ENCODE measurements around the gene C19orf33.

DNA sequence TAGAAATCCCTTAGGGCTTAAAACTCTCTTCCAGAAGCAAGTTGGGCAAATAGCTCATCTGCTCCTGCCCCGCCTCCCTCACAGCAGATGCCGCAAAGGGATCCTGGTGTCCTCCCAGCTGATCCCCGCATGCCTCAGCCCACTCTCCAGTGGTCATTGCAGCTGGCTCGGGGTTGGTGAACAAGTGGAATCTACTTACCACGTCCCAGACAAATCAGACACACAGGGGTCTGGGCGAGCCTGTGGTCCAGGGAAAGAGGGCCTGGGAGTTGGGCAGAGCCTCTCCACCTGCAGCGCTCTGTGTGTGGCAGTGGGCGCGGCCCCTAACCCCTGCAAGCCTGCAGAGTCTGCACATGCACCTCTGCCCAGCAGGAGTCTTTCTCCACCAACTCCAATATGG lies 10.8 kb upstream of the C19orf33 start:
- TF ChIP-seq, protein P1, sequence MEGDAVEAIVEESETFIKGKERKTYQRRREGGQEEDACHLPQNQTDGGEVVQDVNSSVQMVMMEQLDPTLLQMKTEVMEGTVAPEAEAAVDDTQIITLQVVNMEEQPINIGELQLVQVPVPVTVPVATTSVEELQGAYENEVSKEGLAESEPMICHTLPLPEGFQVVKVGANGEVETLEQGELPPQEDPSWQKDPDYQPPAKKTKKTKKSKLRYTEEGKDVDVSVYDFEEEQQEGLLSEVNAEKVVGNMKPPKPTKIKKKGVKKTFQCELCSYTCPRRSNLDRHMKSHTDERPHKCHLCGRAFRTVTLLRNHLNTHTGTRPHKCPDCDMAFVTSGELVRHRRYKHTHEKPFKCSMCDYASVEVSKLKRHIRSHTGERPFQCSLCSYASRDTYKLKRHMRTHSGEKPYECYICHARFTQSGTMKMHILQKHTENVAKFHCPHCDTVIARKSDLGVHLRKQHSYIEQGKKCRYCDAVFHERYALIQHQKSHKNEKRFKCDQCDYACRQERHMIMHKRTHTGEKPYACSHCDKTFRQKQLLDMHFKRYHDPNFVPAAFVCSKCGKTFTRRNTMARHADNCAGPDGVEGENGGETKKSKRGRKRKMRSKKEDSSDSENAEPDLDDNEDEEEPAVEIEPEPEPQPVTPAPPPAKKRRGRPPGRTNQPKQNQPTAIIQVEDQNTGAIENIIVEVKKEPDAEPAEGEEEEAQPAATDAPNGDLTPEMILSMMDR (IDR thresholded peaks at IDR 0.05): no peak
- no peak for TF ChIP-seq POLR2A (IDR thresholded peaks at IDR 0.05)
